Keratinocyte (primary cell): ENCODE results near the gene ALG5. TPM values are rescaled to one million over a fixed set of nuclear protein-coding genes. Genes with fewer than 3 reads are reported as not detected.

Experiments used
- DNase-seq: peaks from one replicate; pipeline ENCODE4 v3.0.0-alpha.2; 2011; ENCODE audit warnings: low read depth, missing footprints, low spot score
- FAIRE-seq: peaks from 2 replicates; lab custom pipeline; 2011; peaks lifted over from hg19 to GRCh38; lab: Jason Lieb, UNC
- H2AFZ ChIP-seq: 2 replicates; pipeline ENCODE4 v1.6.0; 2012; ENCODE audit warnings: low read length, control low read depth, inconsistent platforms; ENCODE audit not compliant: control insufficient read depth
- H3K27ac ChIP-seq: 2 replicates; pipeline ENCODE4 v1.5.1; 2011; ENCODE audit warnings: low read length; ENCODE audit not compliant: control insufficient read depth, insufficient read depth
- H3K27me3 ChIP-seq: 3 replicates; pipeline ENCODE4 v1.6.0; 2011; ENCODE audit warnings: low read length; ENCODE audit not compliant: control insufficient read depth, insufficient read depth; ENCODE audit errors: extremely low read depth
- H3K36me3 ChIP-seq, 2 experiments: 2 replicates in 1 of 2; 3 replicates in 1 of 2; pipeline ENCODE4 v1.5.1; 2011; ENCODE audit warnings: low read length in 2 of 2, mild to moderate bottlenecking in 1 of 2; ENCODE audit not compliant: control insufficient read depth in 2 of 2, insufficient read depth in 2 of 2; ENCODE audit errors: extremely low read depth in 1 of 2
- H3K4me1 ChIP-seq: 3 replicates; pipeline ENCODE4 v1.5.1; 2011; ENCODE audit warnings: low read length; ENCODE audit not compliant: control insufficient read depth, insufficient read depth; ENCODE audit errors: extremely low read depth
- H3K4me2 ChIP-seq: 3 replicates; pipeline ENCODE4 v1.6.0; 2011; ENCODE audit warnings: low read depth, low read length; ENCODE audit not compliant: control insufficient read depth, insufficient read depth; ENCODE audit errors: extremely low read depth
- H3K4me3 ChIP-seq, 3 experiments: fragments of 200-600 bp in 1 of 3; sonication (generic) in 1 of 3; 2 replicates in 2 of 3; 3 replicates in 1 of 3; pipeline ENCODE4 v1.5.1; 2011 to 2016; ENCODE audit warnings: low read length in 3 of 3, mild to moderate bottlenecking in 3 of 3, control low read depth in 2 of 3, inconsistent platforms in 1 of 3, low read depth in 1 of 3, mixed read lengths in 1 of 3, mixed run types in 1 of 3, moderate library complexity in 1 of 3; ENCODE audit not compliant: control insufficient read depth in 2 of 3, insufficient read depth in 2 of 3; ENCODE audit errors: extremely low read depth in 1 of 3
- H3K79me2 ChIP-seq: 2 replicates; pipeline ENCODE4 v1.6.0; 2012; ENCODE audit warnings: low read length; ENCODE audit not compliant: control insufficient read depth, insufficient read depth
- H3K9ac ChIP-seq: 3 replicates; pipeline ENCODE4 v1.6.0; 2011; ENCODE audit warnings: low read length; ENCODE audit not compliant: control insufficient read depth, insufficient read depth; ENCODE audit errors: extremely low read depth
- H3K9me1 ChIP-seq: 3 replicates; pipeline ENCODE4 v1.6.0; 2011; ENCODE audit warnings: low read length; ENCODE audit not compliant: control insufficient read depth, insufficient read depth; ENCODE audit errors: extremely low read depth
- H3K9me3 ChIP-seq: 2 replicates; pipeline ENCODE4 v1.5.1; 2012; ENCODE audit warnings: low read depth, low read length; ENCODE audit not compliant: control insufficient read depth
- H4K20me1 ChIP-seq: 3 replicates; pipeline ENCODE4 v1.6.0; 2011; ENCODE audit warnings: low read length; ENCODE audit not compliant: control insufficient read depth, insufficient read depth; ENCODE audit errors: extremely low read depth
- CTCF ChIP-seq, 3 experiments: IDR thresholded peaks in 1 of 3; conservative IDR thresholded peaks in 1 of 3; optimal IDR thresholded peaks in 1 of 3; 2 replicates in 2 of 3; 3 replicates in 1 of 3; pipeline versions ENCODE3 to v1.5.1; 2011; ENCODE audit warnings: low read length in 3 of 3, mild to moderate bottlenecking in 3 of 3, moderate library complexity in 2 of 3, control low read depth in 1 of 3, inconsistent platforms in 1 of 3; ENCODE audit not compliant: insufficient read depth in 2 of 3; ENCODE audit errors: extremely low read depth in 1 of 3
- EZH2 ChIP-seq: IDR thresholded peaks from one replicate; pipeline ENCODE4 v1.6.1; 2012; ENCODE audit warnings: inconsistent platforms, mild to moderate bottlenecking, low read length, moderate library complexity
- dilution Hi-C: fragments of 300-500 bp; cut with MboI; formaldehyde crosslinking; loops from one replicate; pipeline ENCODE4 v1.7.0; 2020; ENCODE audit warnings: low sequenced_read_pairs; ENCODE audit not compliant: extremely low pct_ligation_motif_present
- polyA plus RNA-seq, 5 experiments: library from polyadenylated mRNA; depleted of rRNA in 3 of 5; stranded (reverse) in 3 of 5; stranded (forward) in 1 of 5; unstranded in 1 of 5; fragments of >200 nt; gene quantifications; 1 replicate in 1 of 5; 2 replicates in 3 of 5; 3 replicates in 1 of 5; pipeline versions ENCODE4 v1.2.1 to v1.2.3, GENCODE V29; 2011 to 2012; ENCODE audit warnings: missing spikeins in 2 of 5, low read depth in 1 of 5, low replicate concordance in 1 of 5

ALG5 gene
- polyA plus RNA-seq, 1 donor (not counting 4 experiments of a cell fraction or from before 2014, with no cell fraction given) = 63.9 TPM

- Histone ChIP-seq H3K9me3 (no peaks in the 10 kb centered on the region), H2AFZ (no peak overlapping the region), H4K20me1 (no peaks in the 10 kb centered on the region), H3K79me2 (no peaks in the 10 kb centered on the region), H3K36me3 (peaks cover 4 to 10% of the 10 kb centered on the region in 2 experiments), H3K4me2 (no peak overlapping the region), H3K27me3 (no peaks in the 10 kb centered on the region), H3K9ac (no peak overlapping the region), H3K27ac (no peak overlapping the region), H3K4me1 (no peaks in the 10 kb centered on the region), H3K9me1 (no peaks in the 10 kb centered on the region), H3K4me3 (no peak overlapping the region)
- FAIRE-seq (no peak), DNase-seq (no peak)
- TF ChIP-seq CTCF (optimal IDR thresholded peaks at IDR 0.05 in 1 of 3, IDR thresholded peaks at IDR 0.05 in 1 of 3, conservative IDR thresholded peaks at IDR 0.05 in 1 of 3; ENCODE audit: extremely low read depth in 1 of 3, insufficient read depth in 2 of 3, low read length in 3 of 3) (no peak), EZH2 (no peak)
- dilution Hi-C loops = no loop called here
Measured at GRCh38 chr13:36979361-36980050, 19.6 kb downstream of the ALG5 start.

DNA sequence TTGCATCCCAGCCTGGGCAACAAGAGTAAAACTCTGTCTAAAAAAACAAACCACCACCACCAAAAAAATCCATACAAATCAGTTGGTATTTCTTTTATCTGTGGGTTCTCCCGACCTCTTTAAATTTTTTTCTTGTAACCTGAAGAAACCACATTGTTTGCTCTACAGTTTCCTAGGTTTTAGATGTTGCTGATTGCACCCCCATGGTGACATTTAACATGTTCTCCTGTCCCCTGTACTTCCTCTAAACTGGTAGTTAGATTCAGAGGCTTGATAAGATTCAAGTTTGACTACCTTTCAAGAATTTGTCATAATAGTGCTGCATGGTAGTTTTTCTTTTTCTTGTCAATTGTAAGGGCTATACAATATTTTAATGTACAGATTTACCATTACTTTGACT, 24.0 kb downstream of the ALG5 start:
- no peaks in the 10 kb centered on the region for H3K4me1 ChIP-seq
- no peak overlapping the region for H3K27ac ChIP-seq
- dilution Hi-C loops = no loop called here
- no peaks in the 10 kb centered on the region for H3K79me2 ChIP-seq
- FAIRE-seq (no peak), DNase-seq (no peak)
- TF ChIP-seq CTCF (optimal IDR thresholded peaks at IDR 0.05 in 1 of 3, IDR thresholded peaks at IDR 0.05 in 1 of 3, conservative IDR thresholded peaks at IDR 0.05 in 1 of 3; ENCODE audit: extremely low read depth in 1 of 3, insufficient read depth in 2 of 3, low read length in 3 of 3) (no peak), EZH2 (no peak)
- no peak overlapping the region for H3K9ac ChIP-seq
- H3K27me3 ChIP-seq = no peaks in the 10 kb centered on the region
- H3K4me2 ChIP-seq = no peak overlapping the region
- H4K20me1 ChIP-seq = no peaks in the 10 kb centered on the region
- H3K36me3 ChIP-seq = peaks cover 2 to 5% of the 10 kb centered on the region in 2 experiments
- H3K4me3 ChIP-seq = no peak overlapping the region
- no peak overlapping the region for H2AFZ ChIP-seq
- H3K9me3 ChIP-seq = no peaks in the 10 kb centered on the region
- no peaks in the 10 kb centered on the region for H3K9me1 ChIP-seq
